Measurements from ENCODE around the gene MRPL55.
"Not testable (repeated sequence)": the region's sequence is repeated elsewhere in the genome, so short reads cannot be mapped to it uniquely, and the experiment has no call there.

Gene MRPL55

DNA sequence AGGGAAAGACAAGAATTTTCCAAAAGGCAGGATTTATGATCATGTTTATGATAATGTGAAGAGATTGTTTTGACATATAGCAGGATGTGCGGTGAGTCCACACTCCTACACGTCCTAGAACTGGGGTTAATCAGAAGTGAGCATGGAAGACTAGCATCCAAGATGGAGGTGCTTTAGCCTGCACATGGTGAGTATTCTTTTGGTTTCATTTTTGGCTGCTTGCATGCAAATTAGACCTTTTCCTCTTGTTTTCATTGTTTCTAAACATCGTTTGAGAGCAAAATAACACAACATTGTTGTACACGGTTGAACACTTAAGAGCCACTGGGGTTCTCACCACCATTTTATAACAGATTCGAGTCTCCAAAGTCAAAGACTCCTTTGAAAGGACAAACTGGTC, 16.1 kb upstream of the MRPL55 start:
- DNase-seq (ENCODE audit: extremely low spot score, insufficient read length, low read depth) (no peak), FAIRE-seq (no peak)

DNA sequence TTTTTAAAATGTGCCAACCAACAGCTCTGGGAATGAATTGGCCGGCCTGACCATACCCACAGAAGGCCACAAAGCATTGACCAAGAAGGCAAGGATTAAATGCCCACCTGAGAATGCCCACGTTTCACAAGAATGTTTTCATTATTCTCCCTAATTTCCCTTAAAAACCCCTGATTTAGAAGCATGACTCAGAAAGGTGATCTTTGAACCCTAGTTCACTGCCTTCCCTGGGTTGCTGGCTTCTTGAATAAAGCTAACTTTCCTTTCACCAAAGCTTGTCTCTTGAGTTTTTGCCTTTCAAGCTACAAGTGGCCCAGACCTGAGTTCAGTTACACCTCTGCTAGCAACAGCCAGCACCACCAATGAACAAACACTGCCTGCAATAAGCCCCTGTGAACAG, 14.4 kb upstream of the MRPL55 start:
- FAIRE-seq: no peak
- DNase-seq (ENCODE audit: extremely low spot score, insufficient read length, low read depth): no peak

DNA sequence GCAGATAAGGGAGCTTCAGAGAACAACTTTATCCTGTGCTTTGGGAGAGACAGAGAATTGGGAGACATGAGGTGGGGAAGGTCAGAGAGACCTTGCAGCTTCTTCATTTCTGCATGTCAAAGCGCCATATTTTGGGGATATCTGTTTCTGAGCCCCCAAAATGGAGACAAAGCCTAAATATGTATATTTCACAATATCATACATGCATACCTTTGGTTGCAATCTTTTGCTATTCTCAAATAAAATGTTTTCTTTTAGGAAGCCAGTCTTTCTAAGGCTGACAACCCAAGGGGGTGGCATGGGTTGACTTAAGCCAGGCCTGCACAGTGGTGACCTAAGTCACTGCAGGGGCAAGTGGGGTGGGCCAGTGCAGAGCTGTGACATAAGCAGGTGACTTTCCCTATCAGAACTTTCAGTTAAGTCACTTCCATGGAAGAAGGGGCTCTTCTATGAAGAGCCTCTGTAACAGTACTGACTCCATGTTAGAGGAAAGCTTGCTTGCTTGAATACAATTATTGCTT, 13.9 kb upstream of the MRPL55 start:
- FAIRE-seq (no peak), DNase-seq (ENCODE audit: extremely low spot score, insufficient read length, low read depth) (no peak)

DNA sequence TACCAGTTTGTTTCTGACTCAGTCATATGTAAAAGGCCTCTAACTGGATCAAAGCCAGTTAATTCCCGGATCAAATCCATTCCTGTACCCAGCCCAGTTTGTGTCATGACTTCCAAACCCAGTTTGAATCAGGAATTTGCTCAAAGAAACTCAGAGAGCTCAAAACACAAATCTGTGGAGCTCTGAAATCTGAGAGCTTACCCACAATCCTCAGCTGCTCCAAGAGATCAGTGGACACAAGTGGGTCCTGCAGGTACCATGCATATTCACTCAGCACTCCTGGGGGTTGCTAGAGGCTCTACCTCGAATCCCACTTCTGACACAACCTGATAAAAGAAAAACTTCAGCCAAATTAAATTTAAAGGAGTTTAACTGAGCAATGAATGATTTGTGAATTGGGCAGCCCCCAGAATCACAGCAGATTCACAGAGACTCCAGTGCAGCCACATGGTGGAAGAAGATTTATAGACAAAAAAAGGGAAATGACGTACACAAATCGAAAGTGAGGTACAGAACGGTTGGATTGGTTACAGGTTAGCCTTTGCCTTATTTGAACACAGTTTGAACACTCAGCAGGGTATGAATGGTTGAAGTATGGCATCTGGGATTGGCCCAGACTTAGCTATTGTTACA, 11.9 kb upstream of the MRPL55 start:
- FAIRE-seq: no peak
- no peak for DNase-seq (ENCODE audit: extremely low spot score, insufficient read length, low read depth)

DNA sequence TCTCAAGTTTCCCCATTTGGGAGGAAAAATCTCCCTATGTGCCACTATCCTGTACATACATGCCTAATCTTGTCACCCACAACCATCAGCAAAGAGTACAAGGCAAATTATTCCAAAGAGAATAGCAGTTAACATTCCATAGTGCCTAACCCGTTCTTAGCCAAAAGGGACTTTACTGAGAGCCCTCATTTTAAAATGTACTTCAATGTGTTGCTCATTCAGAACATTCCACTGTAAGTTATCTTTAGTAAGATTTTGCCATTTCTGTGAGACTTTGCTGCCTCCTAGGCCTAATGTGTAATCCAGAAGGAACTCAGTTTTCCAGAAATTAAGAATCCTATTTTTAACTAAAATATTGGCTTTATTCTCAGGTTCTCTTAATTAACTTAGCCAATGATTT, 11.3 kb upstream of the MRPL55 start:
- no peak for FAIRE-seq
- no peak for DNase-seq (ENCODE audit: extremely low spot score, insufficient read length, low read depth)

DNA sequence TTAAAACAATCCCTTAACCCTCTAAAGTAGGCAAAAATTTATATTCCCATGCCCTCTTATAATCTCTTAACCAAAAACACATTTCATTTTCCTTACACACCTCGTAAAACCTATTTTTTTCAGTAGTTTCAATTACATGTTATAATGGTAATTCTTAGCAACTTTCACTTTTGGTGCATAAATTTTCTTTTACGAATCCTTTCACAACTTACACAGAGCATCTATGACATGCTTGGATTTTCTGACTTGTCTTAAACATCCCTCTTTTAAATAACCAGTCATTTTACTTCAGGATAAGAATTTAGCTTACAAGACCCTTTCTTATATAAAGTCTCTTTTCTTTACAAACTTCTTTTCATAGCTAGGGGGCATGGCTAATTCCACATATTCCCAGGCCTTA, 8.9 kb upstream of the MRPL55 start:
- FAIRE-seq: no peak
- no peak for DNase-seq (ENCODE audit: extremely low spot score, insufficient read length, low read depth)

DNA sequence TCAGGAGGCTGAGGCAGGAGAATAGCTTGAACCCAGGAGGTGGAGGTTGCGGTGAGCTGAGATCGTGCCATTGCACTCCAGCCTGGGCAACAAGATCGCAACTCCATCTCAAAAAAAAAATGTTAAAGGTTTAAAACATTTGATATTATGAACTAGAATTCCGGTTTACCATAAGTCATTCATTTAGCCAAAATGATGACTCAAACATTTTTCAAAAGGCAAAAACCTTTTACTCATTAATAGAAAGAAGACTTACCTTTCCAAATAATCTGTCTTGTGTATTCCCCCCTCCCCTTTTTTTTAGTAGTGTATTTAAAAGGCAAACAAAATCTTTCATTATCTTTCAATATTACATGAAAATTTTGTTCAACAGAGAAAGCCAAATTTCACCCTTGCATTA, 8.2 kb upstream of the MRPL55 start:
- no peak for FAIRE-seq
- no peak for DNase-seq (ENCODE audit: extremely low spot score, insufficient read length, low read depth)

DNA sequence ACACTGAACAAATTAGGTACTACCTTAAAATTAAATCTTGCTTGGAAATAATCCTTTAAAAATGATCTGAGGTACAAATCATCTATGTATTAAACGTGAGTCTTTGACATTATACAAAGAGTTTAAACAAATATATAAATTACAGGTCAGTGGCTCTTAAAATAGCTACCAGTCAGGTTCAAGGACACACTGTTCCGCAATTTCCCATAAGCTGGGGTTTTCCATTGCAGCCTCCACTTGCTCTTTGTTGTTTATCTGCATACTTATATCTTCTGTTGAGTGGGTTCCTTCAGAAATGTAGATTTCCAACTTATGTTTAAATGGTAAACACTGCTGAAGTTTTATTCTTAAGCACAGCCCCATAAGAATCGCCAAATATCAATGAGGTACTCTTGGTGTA, 5.7 kb upstream of the MRPL55 start:
- FAIRE-seq (no peak), DNase-seq (ENCODE audit: extremely low spot score, insufficient read length, low read depth) (no peak)

DNA sequence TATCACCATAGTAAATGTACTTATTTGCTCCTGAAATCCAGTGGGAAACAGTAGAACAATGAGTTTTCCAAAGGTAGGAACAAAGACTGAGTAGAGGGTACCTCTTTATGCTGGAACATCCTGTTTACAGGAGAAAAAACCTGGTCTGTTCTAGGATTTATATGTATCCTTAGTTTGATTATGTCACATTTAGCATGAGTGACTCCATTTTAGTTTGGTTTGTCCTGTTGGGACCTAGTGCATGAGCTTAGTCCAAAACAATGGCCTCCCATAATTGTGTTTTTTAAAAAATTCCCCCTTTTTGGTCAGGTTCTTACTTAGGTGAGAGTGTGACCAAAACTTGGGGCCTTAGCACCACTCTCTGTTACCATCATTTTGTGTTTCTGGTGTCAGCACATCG, 3.5 kb upstream of the MRPL55 start:
- DNase-seq (ENCODE audit: extremely low spot score, insufficient read length, low read depth): no peak
- FAIRE-seq: no peak

DNA sequence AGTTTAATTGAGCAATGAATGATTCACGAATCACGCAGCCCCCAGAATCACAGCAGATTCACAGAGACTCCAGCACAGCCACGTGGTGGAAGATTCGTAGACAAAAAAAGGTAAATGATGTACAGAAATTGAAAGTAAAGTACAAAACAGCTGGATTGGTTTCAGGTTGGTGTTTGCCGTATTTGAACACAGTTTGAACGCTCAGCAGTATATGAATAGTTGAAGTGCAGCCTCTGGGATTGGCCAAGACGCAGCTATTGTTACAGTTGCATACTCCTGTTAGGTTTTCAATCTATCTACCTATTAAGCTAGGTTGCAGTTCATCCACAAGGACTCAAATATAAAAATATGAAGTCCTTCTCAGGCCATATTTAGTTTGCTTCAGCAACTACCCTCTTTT, 3.1 kb upstream of the MRPL55 start:
- DNase-seq (ENCODE audit: extremely low spot score, insufficient read length, low read depth) (no peak), FAIRE-seq (no peak)

DNA sequence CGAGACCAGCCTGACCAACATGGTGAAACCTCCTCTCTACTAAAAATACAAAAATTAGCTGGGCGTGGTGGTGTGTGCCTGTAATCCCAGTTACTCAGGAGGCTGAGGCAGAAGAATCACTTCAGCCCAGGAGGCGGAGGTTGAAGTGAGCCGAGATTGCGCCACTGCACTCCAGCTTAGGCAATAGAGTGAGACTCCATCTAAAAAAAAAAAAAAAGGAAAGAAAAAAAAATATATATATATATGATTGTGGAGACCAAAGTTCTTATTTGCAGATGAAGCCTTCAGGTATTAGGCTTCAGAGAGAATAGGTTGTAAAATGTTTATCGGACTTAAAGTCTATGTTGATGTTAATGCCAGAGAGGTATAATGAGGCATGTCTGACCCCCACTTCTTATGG, 2.2 kb upstream of the MRPL55 start:
- not testable (repeated sequence) for FAIRE-seq; DNase-seq (ENCODE audit: extremely low spot score, insufficient read length, low read depth)

DNA sequence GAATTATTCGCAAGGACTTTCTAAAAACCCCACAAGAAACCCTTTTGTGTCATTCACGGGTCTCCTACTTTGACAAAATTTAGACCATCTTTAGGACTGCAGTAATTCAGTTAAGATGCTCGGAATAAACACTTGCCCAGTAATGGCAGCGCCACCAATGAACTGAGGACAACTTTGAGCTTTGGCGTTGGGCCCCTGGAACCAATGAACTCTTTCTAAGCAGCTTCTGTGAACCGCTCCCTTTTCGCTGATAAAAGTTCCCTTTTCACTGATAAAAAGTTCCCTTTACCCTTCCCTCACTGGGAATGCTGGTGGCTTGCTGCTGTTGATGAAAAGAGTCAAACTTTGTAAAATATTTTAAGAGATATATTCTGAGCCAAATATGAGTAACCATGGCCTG, 1.5 kb upstream of the MRPL55 start:
- no peak for FAIRE-seq
- DNase-seq (ENCODE audit: extremely low spot score, insufficient read length, low read depth): no peak

DNA sequence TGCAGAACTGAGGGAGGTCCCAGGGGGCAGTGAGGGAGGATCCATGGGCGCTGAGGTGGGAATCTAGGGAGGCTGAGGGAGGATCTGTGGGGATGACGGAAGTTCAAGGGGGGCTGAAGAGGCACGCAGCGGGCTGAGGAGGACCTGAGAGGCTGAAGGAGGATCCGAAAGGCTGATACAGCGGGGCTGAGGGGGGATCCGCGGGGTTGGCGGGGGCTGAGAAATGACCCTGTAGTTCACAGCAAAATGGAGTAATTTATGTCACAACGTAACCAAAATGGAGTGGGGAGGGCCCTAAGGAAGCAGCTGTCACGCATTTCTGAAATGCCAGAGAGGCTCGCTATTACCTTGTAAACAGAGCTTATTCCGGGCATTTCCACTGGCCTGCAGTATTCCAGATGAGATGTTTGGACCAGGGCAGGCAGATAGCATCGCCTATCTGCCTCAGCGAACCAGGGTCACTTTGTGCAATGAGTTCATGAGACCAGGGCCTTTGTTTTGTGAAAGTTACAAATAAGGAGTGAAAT, 926 bp upstream of the MRPL55 start:
- no peak for DNase-seq (ENCODE audit: extremely low spot score, insufficient read length, low read depth)

DNA sequence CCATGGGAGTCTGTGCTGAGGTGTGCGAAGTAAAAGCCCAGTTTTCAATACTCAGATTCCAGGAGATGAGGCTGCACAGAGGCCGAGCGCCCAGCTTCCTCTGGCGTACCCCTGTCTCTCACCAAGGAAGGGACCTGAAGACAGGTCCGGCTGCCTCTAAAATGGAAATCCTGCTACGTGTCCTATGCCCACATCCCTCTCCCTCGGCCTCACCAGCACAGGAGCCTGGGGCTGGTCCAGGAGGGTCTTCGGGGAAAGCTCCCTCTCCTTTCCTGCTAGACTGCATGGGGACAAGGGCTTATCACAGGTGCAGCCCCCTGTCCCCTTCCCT, 392 bp downstream of the MRPL55 start:
- FAIRE-seq (no peak), DNase-seq (ENCODE audit: extremely low spot score, insufficient read length, low read depth) (no peak)

More for the DNA sequence above, 926 bp upstream of the MRPL55 start:
- no peak for FAIRE-seq

DNA sequence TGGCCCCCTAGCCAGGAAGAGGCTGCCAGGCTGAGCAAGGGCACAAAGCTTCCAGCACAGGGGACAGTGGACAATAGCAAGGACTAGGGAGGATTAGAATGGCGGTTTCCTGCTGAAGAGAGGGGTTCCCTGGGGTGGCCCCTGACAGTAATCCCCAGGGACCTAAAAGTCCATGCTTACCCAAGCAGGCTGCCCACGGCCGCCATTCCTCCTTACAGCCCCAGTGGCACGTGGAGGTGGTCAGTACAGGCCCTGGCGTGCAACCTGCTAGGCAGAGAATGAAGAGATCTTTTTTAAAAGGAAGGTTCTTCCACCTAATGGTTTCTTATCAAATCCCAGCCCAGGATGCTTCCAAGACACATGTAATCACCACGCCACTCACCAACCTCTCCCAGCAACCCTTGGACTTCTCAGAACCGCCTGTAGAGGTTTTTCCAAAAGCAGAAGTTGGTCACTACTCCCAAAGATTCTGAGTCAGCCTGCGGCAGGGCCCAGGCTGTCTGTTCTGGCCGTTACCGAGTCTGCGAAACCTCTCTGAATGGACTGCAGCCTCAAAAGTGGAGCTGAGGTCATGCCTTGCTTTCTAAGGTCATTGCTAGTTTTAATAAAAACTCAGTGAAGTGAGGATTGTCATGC, 926 bp downstream of the MRPL55 start:
- no peak for DNase-seq (ENCODE audit: extremely low spot score, insufficient read length, low read depth)
- no peak for FAIRE-seq

DNA sequence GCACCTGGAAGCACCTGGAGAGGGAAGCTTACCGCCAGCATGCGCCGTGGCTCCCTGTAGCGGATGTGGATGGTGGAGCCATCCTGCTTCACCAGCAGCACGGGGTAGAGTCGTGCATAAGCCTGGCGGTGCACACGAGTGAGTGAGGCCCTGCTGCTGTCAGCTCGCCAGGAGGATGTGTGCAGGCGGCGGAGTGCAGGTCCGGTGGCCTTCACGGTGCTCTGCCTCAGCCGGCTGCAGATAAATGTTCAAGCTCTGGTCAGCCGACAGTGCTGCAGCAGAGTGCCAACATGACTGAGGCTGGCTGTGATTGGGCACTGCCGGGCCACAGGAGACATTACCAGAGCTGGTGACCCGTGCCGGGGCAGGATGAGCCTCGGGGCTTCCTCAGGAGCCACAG, 1.5 kb downstream of the MRPL55 start:
- no peak for FAIRE-seq
- no peak for DNase-seq (ENCODE audit: extremely low spot score, insufficient read length, low read depth)

DNA sequence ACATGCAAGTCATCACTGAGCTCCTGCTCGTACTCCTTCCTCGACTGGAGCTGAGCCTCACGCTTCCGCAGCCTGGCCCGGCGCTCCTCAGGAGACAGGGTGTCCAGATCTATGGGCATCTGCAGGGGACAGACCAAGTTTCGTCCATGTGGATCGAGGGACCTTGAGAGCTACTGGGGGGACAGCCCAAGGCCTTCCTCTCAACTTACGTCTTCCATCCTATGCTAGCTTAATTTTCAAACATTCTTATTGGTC, 2.4 kb downstream of the MRPL55 start:
- FAIRE-seq (no peak), DNase-seq (ENCODE audit: extremely low spot score, insufficient read length, low read depth) (no peak)

DNA sequence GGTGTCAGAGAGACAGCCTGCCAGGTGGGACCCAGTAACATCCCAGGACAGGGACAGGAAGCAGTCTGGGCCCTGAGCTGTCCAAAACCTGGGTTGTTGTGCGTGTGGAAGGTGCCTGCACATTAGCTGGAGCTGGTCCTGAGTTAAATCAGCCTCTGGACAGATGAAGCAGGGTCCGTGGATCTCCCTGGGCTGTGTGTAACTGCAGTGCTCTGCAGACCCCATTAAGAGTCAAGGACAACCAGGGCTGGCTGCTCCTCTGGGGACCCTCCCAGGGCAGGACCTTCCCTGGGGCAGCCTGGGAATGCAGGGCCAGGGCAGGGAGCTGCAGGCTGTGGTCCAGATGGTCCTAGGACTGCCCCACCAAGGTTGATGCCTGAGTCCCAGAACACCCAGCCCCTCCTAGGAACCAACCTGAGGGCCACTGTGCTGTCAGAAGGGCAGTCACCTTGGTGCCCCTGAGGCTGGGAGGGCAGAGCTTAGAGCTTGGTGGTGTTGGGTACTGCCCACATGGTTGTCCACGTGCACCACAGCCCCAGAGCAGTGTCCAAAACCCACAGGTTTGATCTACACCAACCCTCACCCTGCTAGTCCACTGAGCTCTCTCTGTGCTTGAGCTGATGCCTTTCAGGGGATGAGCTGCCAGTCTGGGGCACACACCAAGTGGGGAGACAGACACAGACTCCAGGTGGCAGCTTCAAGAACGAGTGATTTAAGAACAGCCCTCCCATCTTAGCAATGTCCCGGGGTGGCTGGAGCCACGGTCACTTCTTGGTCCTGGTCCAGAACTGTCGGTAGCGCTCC, 2.9 kb downstream of the MRPL55 start:
- no peak for FAIRE-seq
- DNase-seq (ENCODE audit: extremely low spot score, insufficient read length, low read depth): no peak

DNA sequence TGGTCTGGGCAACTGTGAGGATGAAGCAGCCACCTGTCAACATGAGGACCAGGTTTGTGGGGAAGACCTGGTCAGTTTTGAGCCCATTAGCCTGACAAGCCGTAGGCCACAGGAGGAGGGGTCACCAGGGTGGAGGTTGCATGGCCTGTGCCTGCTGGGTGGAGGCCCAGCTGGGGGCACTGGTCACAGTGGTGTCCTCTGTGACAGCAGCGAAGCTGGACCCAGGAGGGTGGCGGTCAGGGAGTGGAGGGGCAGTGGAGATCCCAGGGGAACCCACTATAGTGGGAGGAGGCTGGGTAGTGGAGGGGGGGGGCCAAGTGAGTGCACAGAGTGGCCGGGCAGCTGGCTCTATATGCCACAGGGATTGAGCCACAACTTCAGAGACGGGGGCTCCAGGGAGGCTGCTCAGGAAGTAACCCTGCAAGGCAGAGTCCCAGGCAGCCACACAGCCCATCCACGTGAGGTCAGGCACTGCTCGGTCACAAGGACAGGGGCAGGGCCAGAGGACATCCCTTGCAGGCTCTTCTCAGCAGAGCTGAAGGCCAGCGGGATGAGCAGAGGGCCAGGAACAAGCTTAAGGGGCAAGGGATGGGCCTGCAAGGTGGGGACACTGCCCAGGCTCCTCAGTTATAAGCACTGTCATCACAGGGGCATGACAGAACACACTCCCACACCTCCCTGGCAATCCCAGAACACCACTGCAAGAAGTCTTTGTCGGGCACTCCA, 3.7 kb downstream of the MRPL55 start:
- FAIRE-seq (no peak), DNase-seq (ENCODE audit: extremely low spot score, insufficient read length, low read depth) (no peak)

DNA sequence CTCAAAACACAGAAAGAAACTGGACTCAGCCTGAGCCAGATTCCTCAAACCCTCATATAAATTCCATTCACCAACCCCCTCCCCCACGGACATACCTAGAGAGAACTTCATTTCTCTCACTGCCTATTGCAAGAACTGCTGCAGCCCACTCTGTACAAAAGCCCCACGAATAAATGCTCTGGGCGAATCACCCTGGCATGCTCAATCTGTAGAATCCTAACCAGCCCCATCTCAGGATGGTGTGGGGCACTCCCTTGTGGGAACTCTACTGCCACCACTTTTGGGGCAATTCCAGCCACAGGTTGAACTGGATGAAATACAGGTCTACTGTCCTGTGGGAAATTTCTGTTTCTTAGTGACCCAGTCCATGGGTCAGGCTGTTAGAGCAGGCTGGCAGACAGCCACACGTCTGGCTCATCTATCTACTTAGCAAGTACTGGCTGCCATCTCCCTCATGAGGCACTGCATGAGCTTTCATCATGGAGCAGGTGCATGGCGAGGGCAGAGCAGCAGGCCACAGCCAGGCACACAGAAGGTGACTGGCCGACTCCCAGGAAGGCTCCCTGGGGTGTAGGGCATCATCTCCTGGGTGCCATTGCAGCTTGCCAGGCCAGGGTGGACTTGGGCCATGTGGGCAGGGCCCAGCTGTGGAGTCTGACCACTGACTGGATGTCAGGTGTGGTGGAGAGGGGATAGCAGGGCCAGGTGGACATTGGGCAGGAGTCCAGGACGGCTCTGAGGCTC, 4.4 kb downstream of the MRPL55 start:
- DNase-seq (ENCODE audit: extremely low spot score, insufficient read length, low read depth) (no peak), FAIRE-seq (no peak)
